Spleen (tissue), 7 donors: ENCODE results near the gene C19orf73.
A peak's percentile ranks its signal among the peaks of the same experiment; 100 is the strongest.

ENCODE experiments used
- CTCF ChIP-seq, 11 experiments: fragments of 200-600 bp in 7 of 11; fragments of 450-650 bp in 4 of 11; sonication (generic) in 4 of 11; IDR thresholded peaks in 8 of 11; conservative IDR thresholded peaks in 3 of 11; 1 replicate in 7 of 11; 2 replicates in 4 of 11; pipeline versions ENCODE4 v1.4.0 to v1.8.0; 2016 to 2021; ENCODE audit warnings: antibody characterized with exemption in 11 of 11, inconsistent platforms in 4 of 11, mild to moderate bottlenecking in 1 of 11
- POLR2A ChIP-seq, 3 donors: fragments of 450-650 bp; IDR thresholded peaks; one replicate each; pipeline ENCODE4 v1.5.1; 2017; ENCODE audit warnings: antibody characterized with exemption in 3 of 3, mild to moderate bottlenecking in 1 of 3
- POLR2AphosphoS5 ChIP-seq, 3 donors: sonication (generic); formaldehyde crosslinking; IDR thresholded peaks; one replicate each; pipeline ENCODE4 v1.5.1; 2017; ENCODE audit warnings: antibody characterized with exemption in 3 of 3
- donor health status: DM: no; HTN: no; CAD: no; lungs with moderate emphysema.
- donor health status: DM: no; HTN: no; CAD: no.
- donor health status: DM: no; HTN: no; CAD: no.

- TF ChIP-seq POLR2A (IDR thresholded peaks at IDR 0.05) (no peak), CTCF (IDR thresholded peaks at IDR 0.05 in 8 of 11, conservative IDR thresholded peaks at IDR 0.05 in 3 of 11) (no peak), POLR2AphosphoS5 (IDR thresholded peaks at IDR 0.05) (peak in 1 of 3 donors; percentile 6)
These were observed 30.7 kb upstream of the C19orf73 start for GRCh38 chr19:49149652-49150105.
